ENCODE data around the gene MRPL42.
"Not testable (repeated sequence)": the region's sequence is repeated elsewhere in the genome, so short reads cannot be mapped to it uniquely, and the experiment has no call there.

The MRPL42 gene

GRCh38 chr12:93467351-93468007 lies at the start of gene MRPL42:
TSS of gene MRPL42 (plus strand) at chr12:93467514. CDS start at chr12:93469286, 1,772 bp downstream.
- DNase-seq, result peak; percentile 88

GRCh38 chr12:93417967-93418480 lies 49.3 kb upstream of the MRPL42 start:
- no peak for DNase-seq

GRCh38 chr12:93419388-93420034 lies 47.8 kb upstream of the MRPL42 start:
- DNase-seq, result peak; percentile 64

- DNase-seq, result no peak
Observed at GRCh38 chr12:93422050-93422449, 45.3 kb upstream of the MRPL42 start.

GRCh38 chr12:93425736-93426411 lies 41.4 kb upstream of the MRPL42 start:
- DNase-seq, result no peak

DNA sequence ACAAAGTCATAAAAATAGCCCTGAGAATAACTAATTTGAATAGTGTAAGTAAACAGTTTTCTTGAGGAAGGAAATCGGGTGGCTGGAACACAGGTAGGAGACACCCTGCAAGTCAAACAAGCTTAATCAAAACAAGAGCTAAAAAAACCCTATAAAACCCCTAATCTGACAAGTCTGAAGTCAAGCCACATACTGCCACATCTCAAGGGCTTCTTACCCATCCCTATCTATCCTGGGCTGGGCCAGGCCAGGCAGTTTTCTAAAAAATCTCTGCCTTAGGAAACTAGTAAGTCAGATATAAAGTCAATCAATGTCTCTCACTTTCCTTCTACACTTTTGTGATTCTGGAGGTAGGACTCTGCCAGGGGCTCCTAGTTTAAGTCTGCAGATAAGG lies 40.9 kb upstream of the MRPL42 start:
- no peak for DNase-seq

DNA sequence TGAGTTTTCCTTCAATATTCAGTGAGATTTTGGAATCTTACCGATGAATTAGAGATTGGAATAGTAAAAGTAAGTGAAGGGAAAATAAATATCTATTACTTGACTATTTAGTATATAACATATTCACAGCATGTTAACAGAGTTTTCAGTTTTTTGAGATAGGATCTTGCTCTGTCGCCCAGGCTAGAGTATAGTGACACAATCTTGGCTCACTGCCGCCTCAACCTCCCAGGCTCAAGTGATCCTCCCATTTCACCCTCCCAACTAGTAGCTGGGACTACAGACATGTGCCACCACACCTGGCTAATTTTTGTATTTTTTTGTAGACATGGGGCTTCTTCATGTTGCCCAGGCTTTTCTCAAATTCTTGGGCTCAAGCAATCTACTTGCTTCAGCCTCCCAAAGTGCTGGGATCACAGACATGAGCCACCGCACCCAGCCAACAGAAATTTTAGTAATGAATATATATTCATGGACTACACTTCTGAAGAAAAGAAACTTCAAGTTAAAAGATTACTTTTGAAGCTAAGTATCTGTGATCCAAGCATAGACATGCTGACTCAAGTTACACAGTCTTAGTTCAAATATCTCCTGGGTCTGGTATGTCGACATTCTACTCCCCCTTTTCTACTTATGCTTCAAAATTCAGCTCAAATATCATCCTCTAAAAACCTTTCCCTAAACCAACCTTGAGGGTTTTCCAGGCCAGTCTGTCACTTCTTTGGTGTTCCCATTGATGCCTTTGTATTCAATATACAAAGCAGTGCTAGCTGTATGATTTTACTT lies 39.3 kb upstream of the MRPL42 start:
- peak; percentile 20 for DNase-seq

DNA sequence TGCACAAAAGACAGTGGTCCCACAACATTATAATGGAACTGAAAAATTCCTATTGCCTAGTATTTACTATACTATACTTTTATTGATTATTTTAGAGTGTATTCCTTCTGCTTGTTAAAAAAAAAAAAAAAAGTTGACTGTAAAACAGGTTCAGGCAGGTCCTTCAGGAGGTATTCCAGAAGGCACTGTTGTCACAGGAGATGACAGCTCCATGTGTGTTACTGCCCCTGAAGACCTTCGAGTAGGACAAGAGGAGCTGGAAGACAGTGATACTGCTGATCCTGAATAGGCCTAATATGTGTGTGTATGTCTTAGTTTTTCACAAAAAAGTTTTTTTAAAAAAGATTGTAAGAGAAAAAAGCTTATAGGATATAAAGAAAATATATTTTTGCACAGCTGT lies 37.9 kb upstream of the MRPL42 start:
- peak; percentile 43 for DNase-seq

- no peak for DNase-seq
Observed at GRCh38 chr12:93429852-93430251, 37.5 kb upstream of the MRPL42 start.

DNA sequence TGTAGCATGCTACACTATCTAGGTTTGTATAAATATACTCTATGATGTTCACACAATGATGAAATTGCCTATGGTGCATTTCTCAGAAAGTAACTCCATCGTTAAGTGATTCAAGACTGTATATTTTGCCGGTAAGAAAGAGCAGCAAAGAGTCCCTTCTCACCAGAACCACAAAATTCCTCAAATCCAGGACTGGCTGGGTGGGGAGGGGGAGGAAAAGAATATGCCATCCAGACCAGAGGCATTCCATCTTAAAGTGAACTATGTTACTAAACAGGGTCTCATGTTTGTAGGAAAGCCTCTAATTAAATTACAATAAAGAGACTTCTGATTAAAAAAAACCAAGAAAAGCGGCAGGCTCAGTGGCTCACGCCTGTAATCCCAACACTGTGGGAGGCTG lies 37.0 kb upstream of the MRPL42 start:
- no peak for DNase-seq

DNA sequence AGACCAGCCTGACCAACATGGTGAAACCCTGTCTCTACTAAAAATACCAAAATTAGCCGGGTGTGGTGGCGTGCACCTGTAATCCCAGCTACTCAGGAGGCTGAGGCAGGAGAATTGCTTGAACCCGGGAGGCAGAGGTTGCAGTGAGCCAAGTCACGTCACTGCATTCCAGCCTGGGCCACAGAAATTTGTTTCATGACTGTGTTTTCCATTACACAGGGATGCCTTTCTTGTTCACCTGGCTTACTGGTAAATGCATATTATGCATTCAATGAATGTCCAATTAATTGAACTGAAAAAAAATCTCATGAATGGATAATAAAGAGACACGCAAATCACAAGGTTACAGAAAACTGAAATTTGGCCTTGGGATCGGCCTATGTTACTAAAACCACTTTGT lies 35.3 kb upstream of the MRPL42 start:
- DNase-seq, result not testable (repeated sequence)

GRCh38 chr12:93434256-93434865 lies 33.0 kb upstream of the MRPL42 start:
- no peak for DNase-seq

- DNase-seq, result no peak
Observed at GRCh38 chr12:93438266-93439050, 28.9 kb upstream of the MRPL42 start.

DNA sequence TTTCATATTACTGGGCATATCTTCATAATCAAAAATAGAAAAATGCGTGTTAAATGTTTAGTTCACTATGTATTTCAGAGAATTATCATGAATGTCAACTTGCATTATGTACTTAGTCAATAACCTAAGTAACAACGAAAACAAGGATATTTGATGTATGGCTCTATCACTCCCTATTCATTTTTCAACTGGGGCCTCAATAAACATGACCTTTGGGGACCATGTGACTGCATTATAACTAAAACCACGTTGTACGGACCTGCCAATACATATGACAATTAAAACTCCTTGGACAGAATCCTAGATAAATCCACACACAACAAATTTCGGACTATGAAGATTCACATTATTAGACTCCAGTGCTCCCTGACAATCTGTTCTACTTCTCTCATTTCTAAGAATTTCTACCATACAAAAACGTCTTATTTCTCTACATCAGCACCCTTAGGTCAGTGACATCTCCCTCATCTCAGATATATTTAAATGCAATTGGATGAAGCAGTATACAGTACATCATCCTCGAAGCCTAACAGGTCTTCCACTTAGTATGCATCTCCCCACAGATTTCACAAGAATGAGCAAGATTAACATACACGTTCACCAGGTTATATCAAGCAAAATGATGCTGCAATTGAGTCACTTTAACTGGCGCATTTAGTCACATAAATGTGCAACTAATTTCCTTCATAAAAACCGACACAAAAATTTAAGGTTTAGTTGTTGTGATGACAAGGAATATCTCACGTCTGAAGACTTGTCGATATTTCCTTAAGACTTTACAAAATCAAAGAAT lies 27.1 kb upstream of the MRPL42 start:
- DNase-seq, result no peak

- DNase-seq, result no peak
Observed at GRCh38 chr12:93441081-93441616, 26.2 kb upstream of the MRPL42 start.

GRCh38 chr12:93441617-93442410 lies 25.5 kb upstream of the MRPL42 start, which contains the start of gene UBE2N:
TSS of gene UBE2N (minus strand) at chr12:93441947. CDS start at chr12:93441884, 63 bp downstream.
- DNase-seq, result peak; percentile 94

- DNase-seq, result no peak
Observed at GRCh38 chr12:93442411-93443340, 24.6 kb upstream of the MRPL42 start.

DNA sequence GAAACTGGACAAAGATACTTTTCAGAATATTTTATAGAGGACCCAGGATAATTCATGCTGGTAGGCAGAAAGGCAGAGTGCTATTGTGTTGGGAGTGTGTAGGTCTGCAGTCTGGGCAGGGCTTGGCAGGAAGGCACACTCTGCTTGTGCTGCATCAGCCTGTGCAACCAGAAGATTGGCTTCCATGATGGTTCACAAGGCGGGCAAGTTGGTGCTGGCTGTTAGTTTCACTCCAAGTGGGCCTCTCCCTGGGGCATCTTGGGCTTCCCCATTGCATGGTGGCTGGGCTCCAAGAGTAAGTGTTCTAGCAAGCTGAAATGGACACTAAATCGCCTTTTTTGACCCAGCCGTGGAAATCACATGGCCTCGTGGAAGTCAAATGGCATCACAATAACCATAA lies 23.7 kb upstream of the MRPL42 start:
- DNase-seq, result no peak
